HepG2 (cell line): ENCODE measurements around the gene DSC2. TPM values are rescaled to one million over a fixed set of nuclear protein-coding genes. Genes with fewer than 3 reads are reported as not detected.
A peak's percentile ranks its signal among the peaks of the same experiment; 100 is the strongest.

Experiments used
- ATAC-seq: fragments of 200-7000 bp; cut with Tn5 transposase; 3 replicates; pipeline ENCODE4 v1.9.1; 2020; ENCODE audit warnings: mild to moderate bottlenecking, moderate library complexity
- BruUV-seq: library from RNA; stranded (reverse); fragments of 400-500 nt; replicated peaks from 2 replicates; lab custom pipeline; 2021; lab: Mats Ljungman, UMichigan
- CTCF ChIA-PET: fragments of 300-600 bp; formaldehyde crosslinking; extraction: SDS; loops from one replicate; lab custom pipeline; 2021; ENCODE audit warnings: low total read pairs, inconsistent platforms, low intra/inter-chr PET ratio; lab: Yijun Ruan, JAX
- POLR2A ChIA-PET: fragments of 350-600 bp; sonication (Branson Sonifier 250); formaldehyde crosslinking; loops from one replicate; lab custom pipeline; 2020; ENCODE audit warnings: antibody characterized with exemption, inconsistent platforms; lab: Yijun Ruan, JAX
- DNase-seq: peaks from one replicate; pipeline ENCODE4 v3.0.0-alpha.2; 2015; ENCODE audit warnings: low spot score
- FAIRE-seq: peaks from 3 replicates; lab custom pipeline; 2011; peaks lifted over from hg19 to GRCh38; lab: Jason Lieb, UNC
- H2AFZ ChIP-seq: one replicate; pipeline ENCODE4 v1.6.1; 2011; ENCODE audit warnings: low read length, inconsistent platforms
- H3K27ac ChIP-seq: fragments of 300-600 bp; 3 replicates; pipeline ENCODE4 v1.8.0; 2011; ENCODE audit warnings: mixed run types, mild to moderate bottlenecking, mixed read lengths, low read length, inconsistent platforms; ENCODE audit not compliant: insufficient read depth; ENCODE audit errors: extremely low read length
- H3K27me3 ChIP-seq, 2 experiments: fragments of 200-600 bp in 1 of 2; 2 replicates in 1 of 2; 3 replicates in 1 of 2; pipeline versions ENCODE4 v1.6.0 to v1.8.0; 2011; ENCODE audit warnings: low read length in 2 of 2, mild to moderate bottlenecking in 2 of 2, moderate library complexity in 2 of 2, inconsistent platforms in 1 of 2; ENCODE audit not compliant: insufficient read depth in 2 of 2, control insufficient read depth in 1 of 2
- H3K36me3 ChIP-seq, 2 experiments: fragments of 200-600 bp in 1 of 2; replicated peaks in 1 of 2; 2 replicates in 1 of 2; 3 replicates in 1 of 2; pipeline versions ENCODE4 v1.5.1 to v1.8.0; 2011; ENCODE audit warnings: low read length in 2 of 2, inconsistent platforms in 1 of 2; ENCODE audit not compliant: insufficient read depth in 2 of 2, control insufficient read depth in 1 of 2
- H3K4me1 ChIP-seq: 2 replicates; pipeline ENCODE4 v1.5.1; 2012; ENCODE audit warnings: low read length, inconsistent platforms; ENCODE audit not compliant: insufficient read depth
- H3K4me2 ChIP-seq: 2 replicates; pipeline ENCODE4 v1.6.0; 2011; ENCODE audit warnings: low read depth, low read length, inconsistent platforms
- H3K4me3 ChIP-seq, 3 experiments: fragments of 200-600 bp in 1 of 3; sonication (generic), shearing (Covaris generic) in 1 of 3; replicated peaks in 1 of 3; 2 replicates each; pipeline ENCODE4 v1.5.1; 2011 to 2016; ENCODE audit warnings: low read length in 3 of 3, inconsistent platforms in 2 of 3, low read depth in 2 of 3, mild to moderate bottlenecking in 2 of 3, control low read depth in 1 of 3, mixed read lengths in 1 of 3; ENCODE audit not compliant: insufficient read depth in 1 of 3
- H3K79me2 ChIP-seq: one replicate; pipeline ENCODE4 v1.6.1; 2011; ENCODE audit warnings: low read length, inconsistent platforms; ENCODE audit not compliant: insufficient read depth
- H3K9ac ChIP-seq: 2 replicates; pipeline ENCODE4 v1.6.0; 2011; ENCODE audit warnings: mild to moderate bottlenecking, low read depth, low read length, inconsistent platforms; ENCODE audit not compliant: insufficient read depth
- H3K9me3 ChIP-seq: 2 replicates; pipeline ENCODE4 v1.5.1; 2012; ENCODE audit warnings: mild to moderate bottlenecking, low read length
- H4K20me1 ChIP-seq: 2 replicates; pipeline ENCODE4 v1.6.0; 2011; ENCODE audit warnings: inconsistent platforms, mild to moderate bottlenecking, low read length, moderate library complexity; ENCODE audit not compliant: insufficient read depth
- HNF1B ChIP-seq: sonication (generic); formaldehyde crosslinking; IDR thresholded peaks from 2 replicates; pipeline ENCODE4 v1.5.1; 2020; ENCODE audit warnings: mild to moderate bottlenecking, moderate library complexity, missing genetic modification reagents
- IRX3 ChIP-seq: sonication (generic); formaldehyde crosslinking; IDR thresholded peaks from 2 replicates; pipeline ENCODE4 v1.8.1; 2023; ENCODE audit warnings: mild to moderate bottlenecking, low read depth, missing genetic modification reagents, borderline replicate concordance
- MAFF ChIP-seq: IDR thresholded peaks from 2 replicates; pipeline ENCODE4 v1.6.1; 2011; ENCODE audit warnings: low read depth, low read length, improper control_type of control experiment
- MAFK ChIP-seq, 2 experiments: IDR thresholded peaks in 1 of 2; conservative IDR thresholded peaks in 1 of 2; 2 replicates each; pipeline ENCODE4 v1.6.1; 2011; ENCODE audit warnings: improper control_type of control experiment in 2 of 2, low read length in 2 of 2
- YEATS2 ChIP-seq: sonication (generic); formaldehyde crosslinking; IDR thresholded peaks from 2 replicates; pipeline ENCODE4 v1.4.0; 2020; ENCODE audit warnings: missing genetic modification reagents, borderline replicate concordance
- ZBTB49 ChIP-seq: sonication (generic); formaldehyde crosslinking; IDR thresholded peaks from 2 replicates; pipeline ENCODE4 v1.4.0; 2020; ENCODE audit warnings: missing genetic modification reagents, borderline replicate concordance
- ZEB1 ChIP-seq: IDR thresholded peaks from 2 replicates; pipeline ENCODE4 v1.6.1; 2012; ENCODE audit warnings: mild to moderate bottlenecking, low read depth, inconsistent platforms; ENCODE audit not compliant: insufficient replicate concordance
- ZNF275 ChIP-seq: sonication (generic); formaldehyde crosslinking; IDR thresholded peaks from 2 replicates; pipeline ENCODE4 v1.8.0; 2022; ENCODE audit warnings: missing genetic modification reagents, mild to moderate bottlenecking, inconsistent platforms, borderline replicate concordance
- ZNF83 ChIP-seq: sonication (generic); formaldehyde crosslinking; IDR thresholded peaks from 2 replicates; pipeline ENCODE4 v1.4.0; 2020; ENCODE audit warnings: missing genetic modification reagents, mild to moderate bottlenecking, borderline replicate concordance
- WGBS: methylation state at CpG from one replicate; pipeline ENCODE4 v1.1.6; 2017; ENCODE audit warnings: low lambda C conversion rate; 5-methylcytosine and 5-hydroxymethylcytosine counted together
- in situ Hi-C: cut with HindIII; loops from 2 replicates; pipeline ENCODE4 v1.10.0; 2017; ENCODE audit warnings: low pct_unique_long_range_greater_than_20kb; ENCODE audit not compliant: extremely low pct_ligation_motif_present
- intact Hi-C: fragments of 100-400 bp; cut with micrococcal nuclease; formaldehyde crosslinking; loops from one replicate; pipeline ENCODE4 v1.10.0; 2022; ENCODE audit not compliant: unreplicated experiment
- polyA plus RNA-seq, 8 experiments: library from polyadenylated mRNA; depleted of rRNA in 3 of 8; stranded (reverse) in 7 of 8; unstranded in 1 of 8; fragments of >200 nt; fragmentation: Illumina TruSeq in 4 of 8; extraction: Trizol in 4 of 8; gene quantifications; 2 replicates each; pipeline versions ENCODE4 v1.2.1 to v1.2.3, GENCODE V29; 2011 to 2016; ENCODE audit warnings: low read depth in 4 of 8, missing spikeins in 1 of 8, mixed read lengths in 1 of 8; ENCODE audit not compliant: insufficient read depth in 1 of 8
- total RNA-seq, 5 experiments: library from RNA; depleted of rRNA; stranded (reverse); fragments of >200 nt; fragmentation: Illumina TruSeq; extraction: Trizol; gene quantifications; 2 replicates each; pipeline ENCODE4 v1.2.3, GENCODE V29; 2016; ENCODE audit warnings: low read depth in 1 of 5

Gene DSC2
- total and polyA plus RNA-seq, 2 of the 13 experiments (the other 11 are each of a cell fraction or from before 2014, with no cell fraction given): 7.2 to 24.9 TPM

- TF ChIP-seq ZBTB49 (CRISPR knock-in tag) (no peak), YEATS2 (CRISPR knock-in tag) (no peak), ZEB1 (no peak), HNF1B (CRISPR knock-in tag) (no peak), ZNF83 (CRISPR knock-in tag) (no peak)
Measured at GRCh38 chr18:31070206-31070605, 32.0 kb downstream of the DSC2 start (continued).

- POLR2A ChIA-PET: no interaction called here
- CTCF ChIA-PET: no interaction called here
- Histone ChIP-seq H3K4me3 (no peak overlapping the region), H2AFZ (no peak overlapping the region), H3K79me2 (no peaks in the 10 kb centered on the region), H3K9ac (no peak overlapping the region), H3K27me3 (no peaks in the 10 kb centered on the region), H3K36me3 (peaks cover 2 to 29% of the 10 kb centered on the region in 2 experiments), H3K9me3 (no peaks in the 10 kb centered on the region), H4K20me1 (no peaks in the 10 kb centered on the region), H3K4me2 (no peak overlapping the region), H3K27ac (no peak overlapping the region), H3K4me1 (no peaks in the 10 kb centered on the region)
- DNase-seq: no peak
- no peak for ATAC-seq
- in situ Hi-C loops: no loop called here
- BruUV-seq: no TSS peak
- intact Hi-C loops: no loop called here
- 95% methylated on average over 1 of the region's 1 CpG for WGBS
- no peak for TF ChIP-seq IRX3 (CRISPR knock-in tag)
- peak; percentile 94 for TF ChIP-seq MAFF
- TF ChIP-seq MAFK (conservative IDR thresholded peaks at IDR 0.05 in 1 of 2, IDR thresholded peaks at IDR 0.05 in 1 of 2; ENCODE audit: low read length in 2 of 2): peak; percentile 87 to 96
- TF ChIP-seq ZNF275 (CRISPR knock-in tag): no peak
- no peak for FAIRE-seq
Measured at GRCh38 chr18:31066266-31066665, 36.0 kb downstream of the DSC2 start.
